ENCODE results near the gene DIRAS2. TPM values are rescaled to one million over a fixed set of nuclear protein-coding genes. Genes with fewer than 3 reads are reported as not detected.

The DIRAS2 gene
- total RNA-seq, 1 experiment from 2014 or later, result 0.03 TPM

DNA sequence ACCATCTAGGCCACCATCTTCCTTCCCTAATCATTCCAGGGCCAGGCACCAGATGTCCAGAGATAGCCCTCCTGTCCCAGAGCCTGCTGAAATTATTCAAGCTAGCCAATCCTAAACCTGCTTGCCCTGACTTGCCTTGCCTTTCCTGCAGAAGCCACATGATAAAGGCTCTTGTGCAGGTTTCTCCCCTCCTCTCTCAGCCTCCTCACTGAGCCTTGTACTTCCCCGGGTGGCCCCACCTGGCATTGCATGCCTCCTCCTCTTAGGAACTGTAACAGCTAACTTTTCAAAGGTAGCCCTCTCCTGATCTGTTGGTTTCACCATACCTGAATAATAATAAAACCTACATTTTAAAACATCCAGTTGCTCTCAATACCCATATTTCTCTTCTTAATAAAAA lies 42.6 kb downstream of the DIRAS2 start:
- Histone ChIP-seq H3K27me3 (ENCODE audit: control insufficient read depth, insufficient read depth, low read length) (no peaks in the 10 kb centered on the region), H3K36me3 (ENCODE audit: control insufficient read depth, insufficient read depth, low read length) (no peaks in the 10 kb centered on the region), H3K4me1 (ENCODE audit: control insufficient read depth, insufficient read depth, low read length) (no peaks in the 10 kb centered on the region), H3K27ac (ENCODE audit: low read length) (no peak overlapping the region), H3K4me3 (ENCODE audit: low read depth in 2 of 2, low read length in 2 of 2) (no peak overlapping the region), H3K9me3 (ENCODE audit: control insufficient read depth, insufficient read depth, low read depth, low read length) (no peaks in the 10 kb centered on the region)
- in situ Hi-C loops (cut with HindIII; ENCODE audit: low pct_unique_long_range_greater_than_20kb, low sequenced_read_pairs), result no loop called here
- ATAC-seq (no peak), DNase-seq (ENCODE audit: low read depth, low spot score) (no peak)
- TF ChIP-seq POLR2AphosphoS5 (IDR thresholded peaks at IDR 0.05; ENCODE audit: low read depth, low read length), result no peak
- no peak for TF ChIP-seq SIN3A (IDR thresholded peaks at IDR 0.05; ENCODE audit: borderline replicate concordance, insufficient read depth, low read depth, low read length)
- TF ChIP-seq, protein P1, sequence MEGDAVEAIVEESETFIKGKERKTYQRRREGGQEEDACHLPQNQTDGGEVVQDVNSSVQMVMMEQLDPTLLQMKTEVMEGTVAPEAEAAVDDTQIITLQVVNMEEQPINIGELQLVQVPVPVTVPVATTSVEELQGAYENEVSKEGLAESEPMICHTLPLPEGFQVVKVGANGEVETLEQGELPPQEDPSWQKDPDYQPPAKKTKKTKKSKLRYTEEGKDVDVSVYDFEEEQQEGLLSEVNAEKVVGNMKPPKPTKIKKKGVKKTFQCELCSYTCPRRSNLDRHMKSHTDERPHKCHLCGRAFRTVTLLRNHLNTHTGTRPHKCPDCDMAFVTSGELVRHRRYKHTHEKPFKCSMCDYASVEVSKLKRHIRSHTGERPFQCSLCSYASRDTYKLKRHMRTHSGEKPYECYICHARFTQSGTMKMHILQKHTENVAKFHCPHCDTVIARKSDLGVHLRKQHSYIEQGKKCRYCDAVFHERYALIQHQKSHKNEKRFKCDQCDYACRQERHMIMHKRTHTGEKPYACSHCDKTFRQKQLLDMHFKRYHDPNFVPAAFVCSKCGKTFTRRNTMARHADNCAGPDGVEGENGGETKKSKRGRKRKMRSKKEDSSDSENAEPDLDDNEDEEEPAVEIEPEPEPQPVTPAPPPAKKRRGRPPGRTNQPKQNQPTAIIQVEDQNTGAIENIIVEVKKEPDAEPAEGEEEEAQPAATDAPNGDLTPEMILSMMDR (IDR thresholded peaks at IDR 0.05), result no peak
- TF ChIP-seq, protein P2, sequence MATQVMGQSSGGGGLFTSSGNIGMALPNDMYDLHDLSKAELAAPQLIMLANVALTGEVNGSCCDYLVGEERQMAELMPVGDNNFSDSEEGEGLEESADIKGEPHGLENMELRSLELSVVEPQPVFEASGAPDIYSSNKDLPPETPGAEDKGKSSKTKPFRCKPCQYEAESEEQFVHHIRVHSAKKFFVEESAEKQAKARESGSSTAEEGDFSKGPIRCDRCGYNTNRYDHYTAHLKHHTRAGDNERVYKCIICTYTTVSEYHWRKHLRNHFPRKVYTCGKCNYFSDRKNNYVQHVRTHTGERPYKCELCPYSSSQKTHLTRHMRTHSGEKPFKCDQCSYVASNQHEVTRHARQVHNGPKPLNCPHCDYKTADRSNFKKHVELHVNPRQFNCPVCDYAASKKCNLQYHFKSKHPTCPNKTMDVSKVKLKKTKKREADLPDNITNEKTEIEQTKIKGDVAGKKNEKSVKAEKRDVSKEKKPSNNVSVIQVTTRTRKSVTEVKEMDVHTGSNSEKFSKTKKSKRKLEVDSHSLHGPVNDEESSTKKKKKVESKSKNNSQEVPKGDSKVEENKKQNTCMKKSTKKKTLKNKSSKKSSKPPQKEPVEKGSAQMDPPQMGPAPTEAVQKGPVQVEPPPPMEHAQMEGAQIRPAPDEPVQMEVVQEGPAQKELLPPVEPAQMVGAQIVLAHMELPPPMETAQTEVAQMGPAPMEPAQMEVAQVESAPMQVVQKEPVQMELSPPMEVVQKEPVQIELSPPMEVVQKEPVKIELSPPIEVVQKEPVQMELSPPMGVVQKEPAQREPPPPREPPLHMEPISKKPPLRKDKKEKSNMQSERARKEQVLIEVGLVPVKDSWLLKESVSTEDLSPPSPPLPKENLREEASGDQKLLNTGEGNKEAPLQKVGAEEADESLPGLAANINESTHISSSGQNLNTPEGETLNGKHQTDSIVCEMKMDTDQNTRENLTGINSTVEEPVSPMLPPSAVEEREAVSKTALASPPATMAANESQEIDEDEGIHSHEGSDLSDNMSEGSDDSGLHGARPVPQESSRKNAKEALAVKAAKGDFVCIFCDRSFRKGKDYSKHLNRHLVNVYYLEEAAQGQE (IDR thresholded peaks at IDR 0.05; ENCODE audit: insufficient read depth in 1 of 2, low read depth in 2 of 2, low read length in 1 of 2), result no peak
- no peak for TF ChIP-seq TCF7L2 (IDR thresholded peaks at IDR 0.05; ENCODE audit: low read depth, low read length)
- ChIA-PET POLR2A (no interaction called here), CTCF (no interaction called here)
- intact Hi-C loops (cut with micrococcal nuclease; ENCODE audit: unreplicated experiment), result no loop called here
- no TSS peak for BruUV-seq (replicated peaks)

DNA sequence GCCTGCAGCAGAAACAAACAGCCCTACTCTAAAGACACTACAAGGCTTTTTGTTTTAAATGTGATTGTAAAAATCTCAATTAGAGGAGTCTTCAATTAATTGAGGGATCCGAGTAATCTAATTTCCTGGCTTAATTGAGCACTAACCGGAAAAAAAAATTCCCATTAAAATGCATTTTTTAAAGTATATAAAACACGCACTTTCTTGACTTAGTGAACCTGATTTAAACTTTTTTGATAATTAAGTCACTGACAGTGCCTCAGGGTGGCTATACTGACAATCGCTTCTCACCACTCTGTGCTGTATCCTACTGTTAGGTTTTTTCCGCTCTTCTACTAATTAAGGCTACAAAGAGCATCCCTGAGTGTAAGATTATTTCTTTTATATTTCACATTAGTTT lies 44.4 kb downstream of the DIRAS2 start:
- no peak for ATAC-seq
- Histone ChIP-seq H3K27me3 (ENCODE audit: control insufficient read depth, insufficient read depth, low read length) (no peaks in the 10 kb centered on the region), H3K27ac (ENCODE audit: low read length) (no peak overlapping the region), H3K4me1 (ENCODE audit: control insufficient read depth, insufficient read depth, low read length) (no peaks in the 10 kb centered on the region), H3K4me3 (ENCODE audit: low read depth in 2 of 2, low read length in 2 of 2) (no peak overlapping the region), H3K9me3 (ENCODE audit: control insufficient read depth, insufficient read depth, low read depth, low read length) (no peaks in the 10 kb centered on the region), H3K36me3 (ENCODE audit: control insufficient read depth, insufficient read depth, low read length) (no peaks in the 10 kb centered on the region)
- TF ChIP-seq SIN3A (IDR thresholded peaks at IDR 0.05; ENCODE audit: borderline replicate concordance, insufficient read depth, low read depth, low read length) (no peak), POLR2AphosphoS5 (IDR thresholded peaks at IDR 0.05; ENCODE audit: low read depth, low read length) (no peak), TCF7L2 (IDR thresholded peaks at IDR 0.05; ENCODE audit: low read depth, low read length) (no peak)
- TF ChIP-seq, protein P2 (IDR thresholded peaks at IDR 0.05; ENCODE audit: insufficient read depth in 1 of 2, low read depth in 2 of 2, low read length in 1 of 2), result no peak
- TF ChIP-seq, protein P1 (IDR thresholded peaks at IDR 0.05), result no peak
- ChIA-PET POLR2A (no interaction called here), CTCF (no interaction called here)
- intact Hi-C loops (cut with micrococcal nuclease; ENCODE audit: unreplicated experiment) (no loop called here), in situ Hi-C loops (cut with HindIII; ENCODE audit: low pct_unique_long_range_greater_than_20kb, low sequenced_read_pairs) (no loop called here)
- no peak for DNase-seq (ENCODE audit: low read depth, low spot score)
- no TSS peak for BruUV-seq (replicated peaks)

All from Panc1 (cell line).